GM19452 (cell line): ENCODE measurements around the gene PXT1.
"Not testable (repeated sequence)": the region's sequence is repeated elsewhere in the genome, so short reads cannot be mapped to it uniquely, and the experiment has no call there.

ENCODE experiments used
- ATAC-seq: cut with Tn5 transposase; IDR thresholded peaks from one replicate; pipeline ENCODE4 v1.9.1; 2021; ENCODE audit not compliant: unreplicated experiment

Gene PXT1

GRCh38 chr6:36444470-36444869, 1.8 kb upstream of the PXT1 start:
- no peak for ATAC-seq

GRCh38 chr6:36443471-36444428, 1.1 kb upstream of the PXT1 start:
- ATAC-seq: no peak

- no peak for ATAC-seq
These were observed 467 bp downstream of the PXT1 start for GRCh38 chr6:36442103-36442670.

GRCh38 chr6:36441307-36441894, 1.3 kb downstream of the PXT1 start:
- peak; percentile 54 for ATAC-seq

GRCh38 chr6:36436466-36436865, 6.2 kb downstream of the PXT1 start:
- ATAC-seq: no peak

GRCh38 chr6:36432151-36432671, 10.4 kb downstream of the PXT1 start:
- ATAC-seq: no peak

- no peak for ATAC-seq
These were observed 11.5 kb downstream of the PXT1 start for GRCh38 chr6:36431197-36431596.

GRCh38 chr6:36430351-36430750, 12.3 kb downstream of the PXT1 start:
- no peak for ATAC-seq

- no peak for ATAC-seq
These were observed 13.7 kb downstream of the PXT1 start for GRCh38 chr6:36428911-36429310.

- no peak for ATAC-seq
These were observed 16.0 kb downstream of the PXT1 start for GRCh38 chr6:36426622-36427021.

- peak; percentile 95 for ATAC-seq
These were observed 19.4 kb downstream of the PXT1 start for GRCh38 chr6:36423101-36423824.

GRCh38 chr6:36422714-36423100, 19.9 kb downstream of the PXT1 start:
- ATAC-seq: no peak

GRCh38 chr6:36419310-36419709, 23.3 kb downstream of the PXT1 start:
- ATAC-seq: no peak

- no peak for ATAC-seq
These were observed 24.1 kb downstream of the PXT1 start for GRCh38 chr6:36418558-36418957.

GRCh38 chr6:36414481-36414880, 28.2 kb downstream of the PXT1 start:
- ATAC-seq: no peak

- no peak for ATAC-seq
These were observed 28.9 kb downstream of the PXT1 start for GRCh38 chr6:36413489-36414480.

GRCh38 chr6:36409718-36410117, 32.9 kb downstream of the PXT1 start:
- ATAC-seq: not testable (repeated sequence)

GRCh38 chr6:36404164-36404563, 38.5 kb downstream of the PXT1 start:
- no peak for ATAC-seq

GRCh38 chr6:36402481-36402880, 40.2 kb downstream of the PXT1 start:
- no peak for ATAC-seq

- no peak for ATAC-seq
These were observed 42.7 kb downstream of the PXT1 start for GRCh38 chr6:36399970-36400369.
